Endothelial cell of umbilical vein (primary cell): Measurements from ENCODE around the gene SSR2. TPM values are rescaled to one million over a fixed set of nuclear protein-coding genes. Genes with fewer than 3 reads are reported as not detected.

ENCODE experiments used
- BruUV-seq: library from RNA; stranded (reverse); fragments of 400-500 nt; replicated peaks from 2 replicates; lab custom pipeline; 2021; lab: Mats Ljungman, UMichigan
- CTCF ChIA-PET: fragments of 300-600, 350-600 bp; sonication (Branson Sonifier 250); formaldehyde crosslinking; loops from one replicate; lab custom pipeline; 2021; ENCODE audit warnings: antibody characterized with exemption, inconsistent platforms; lab: Charles Lee
- POLR2A ChIA-PET: fragments of 300-600, 350-600 bp; sonication (Branson Sonifier 250); formaldehyde crosslinking; loops from one replicate; lab custom pipeline; 2021; ENCODE audit warnings: antibody characterized with exemption, inconsistent platforms; lab: Charles Lee
- DNase-seq: peaks from one replicate; pipeline ENCODE4 v3.0.0-alpha.2; 2011; ENCODE audit warnings: low read depth, low spot score
- FAIRE-seq: peaks from 2 replicates; lab custom pipeline; 2011; peaks lifted over from hg19 to GRCh38; lab: Jason Lieb, UNC
- H2AFZ ChIP-seq: 2 replicates; pipeline ENCODE4 v1.6.0; 2012; ENCODE audit warnings: low read depth, low read length, control low read depth, inconsistent platforms
- H3K27ac ChIP-seq: 2 replicates; pipeline ENCODE4 v1.5.1; 2011; ENCODE audit warnings: low read depth, mild to moderate bottlenecking, control low read depth, low read length, moderate library complexity; ENCODE audit not compliant: insufficient read depth
- H3K27me3 ChIP-seq, 2 experiments: 2 replicates each; pipeline versions ENCODE4 v1.6.0 to v1.6.1; 2011; ENCODE audit warnings: low read length in 2 of 2, mixed read lengths in 1 of 2; ENCODE audit not compliant: control insufficient read depth in 2 of 2, insufficient read depth in 2 of 2
- H3K36me3 ChIP-seq, 2 experiments: 2 replicates in 1 of 2; 3 replicates in 1 of 2; pipeline ENCODE4 v1.5.1; 2011; ENCODE audit warnings: low read length in 2 of 2, mild to moderate bottlenecking in 1 of 2, moderate library complexity in 1 of 2; ENCODE audit not compliant: control insufficient read depth in 2 of 2, insufficient read depth in 2 of 2; ENCODE audit errors: extremely low read depth in 1 of 2
- H3K4me1 ChIP-seq: 3 replicates; pipeline ENCODE4 v1.5.1; 2011; ENCODE audit warnings: mild to moderate bottlenecking, low read length; ENCODE audit not compliant: control insufficient read depth, insufficient read depth; ENCODE audit errors: extremely low read depth
- H3K4me2 ChIP-seq: 2 replicates; pipeline ENCODE4 v1.6.1; 2011; ENCODE audit warnings: low read length, control low read depth, mixed read lengths; ENCODE audit not compliant: insufficient read depth
- H3K4me3 ChIP-seq, 3 experiments: fragments of 200-600 bp in 1 of 3; sonication (generic), shearing (Covaris generic) in 1 of 3; replicated peaks in 1 of 3; 2 replicates each; pipeline ENCODE4 v1.5.1; 2011 to 2016; ENCODE audit warnings: control low read depth in 3 of 3, low read length in 3 of 3, mild to moderate bottlenecking in 2 of 3, inconsistent platforms in 1 of 3, low read depth in 1 of 3, moderate library complexity in 1 of 3; ENCODE audit not compliant: insufficient read depth in 1 of 3
- H3K79me2 ChIP-seq: 2 replicates; pipeline ENCODE4 v1.6.0; 2012; ENCODE audit warnings: low read length, inconsistent platforms; ENCODE audit not compliant: control insufficient read depth, insufficient read depth
- H3K9ac ChIP-seq: replicated peaks from 2 replicates; pipeline ENCODE3; 2011; ENCODE audit warnings: low read length, control low read depth; ENCODE audit not compliant: insufficient read depth; ENCODE audit errors: extremely low read depth
- H3K9me1 ChIP-seq: replicated peaks from 3 replicates; pipeline ENCODE4 v1.6.0; 2011; ENCODE audit warnings: mild to moderate bottlenecking, low read length; ENCODE audit not compliant: control insufficient read depth, insufficient read depth; ENCODE audit errors: extremely low read depth
- H3K9me3 ChIP-seq: replicated peaks from 2 replicates; pipeline ENCODE4 v1.5.1; 2012; ENCODE audit warnings: low read length, inconsistent platforms; ENCODE audit not compliant: control insufficient read depth, insufficient read depth
- H4K20me1 ChIP-seq: replicated peaks from 2 replicates; pipeline ENCODE3; 2011; ENCODE audit warnings: mild to moderate bottlenecking, low read length; ENCODE audit not compliant: control insufficient read depth, insufficient read depth; ENCODE audit errors: extremely low read depth
- EZH2 ChIP-seq: IDR thresholded peaks from 2 replicates; pipeline ENCODE4 v1.6.1; 2012; ENCODE audit warnings: borderline replicate concordance, low read depth, mild to moderate bottlenecking, moderate library complexity, low read length, inconsistent platforms; ENCODE audit not compliant: severe bottlenecking
- FOS ChIP-seq: IDR thresholded peaks from 2 replicates; pipeline ENCODE4 v1.6.1; 2011; ENCODE audit warnings: mild to moderate bottlenecking, low read length, moderate library complexity, borderline replicate concordance; ENCODE audit not compliant: insufficient read depth
- GATA2 ChIP-seq: IDR thresholded peaks from 2 replicates; pipeline ENCODE4 v1.7.0; 2011; ENCODE audit warnings: low read depth, mild to moderate bottlenecking, moderate library complexity, mixed read lengths, low read length; ENCODE audit not compliant: insufficient read length, insufficient read depth
- JUN ChIP-seq: IDR thresholded peaks from 2 replicates; pipeline ENCODE4 v1.6.1; 2011; ENCODE audit warnings: borderline replicate concordance, low read depth; ENCODE audit not compliant: insufficient read length, insufficient read depth
- MYC ChIP-seq: IDR thresholded peaks from one replicate; pipeline ENCODE4 v1.6.1; 2011; ENCODE audit warnings: mild to moderate bottlenecking, low read depth, low read length
- POLR2A ChIP-seq: IDR thresholded peaks from 2 replicates; pipeline ENCODE4 v1.6.1; 2012; ENCODE audit warnings: low read depth, mild to moderate bottlenecking, control low read depth, low read length
- POLR2AphosphoS5 ChIP-seq: IDR thresholded peaks from 2 replicates; pipeline ENCODE4 v1.6.1; 2012; ENCODE audit warnings: low read depth, mild to moderate bottlenecking, control low read depth, low read length, moderate library complexity; ENCODE audit not compliant: insufficient read depth
- dilution Hi-C: fragments of 300-500 bp; cut with MboI; formaldehyde crosslinking; loops from one replicate; pipeline ENCODE4 v1.15.0; 2019; ENCODE audit warnings: low sequenced_read_pairs; ENCODE audit not compliant: extremely low pct_ligation_motif_present
- intact Hi-C: fragments of 100-400 bp; cut with micrococcal nuclease; formaldehyde crosslinking; loops from one replicate; pipeline ENCODE4 v1.10.0; 2022
- polyA plus RNA-seq, 4 experiments: library from polyadenylated mRNA; depleted of rRNA in 3 of 4; stranded (reverse) in 3 of 4; unstranded in 1 of 4; fragments of >200 nt; gene quantifications; 2 replicates each; pipeline versions ENCODE4 v1.2.1 to v1.2.3, GENCODE V29; 2011 to 2012; ENCODE audit warnings: missing spikeins in 1 of 4
- total RNA-seq: library from RNA; stranded (reverse); gene quantifications from 2 replicates; pipeline ENCODE4 v1.2.3, GENCODE V29; 2021
- TF ChIP-seq, protein P1 (sequence below), 2 donors: IDR thresholded peaks; 1 replicate in 1 of 2; 2 replicates in 1 of 2; pipeline ENCODE4 v1.5.1; 2011; ENCODE audit warnings: low read length in 2 of 2, mild to moderate bottlenecking in 2 of 2, moderate library complexity in 2 of 2, control low read depth in 1 of 2, inconsistent platforms in 1 of 2, low read depth in 1 of 2; ENCODE audit not compliant: insufficient read depth in 1 of 2; ENCODE audit errors: extremely low read depth in 1 of 2
- TF ChIP-seq, protein P2 (sequence below): IDR thresholded peaks from 2 replicates; pipeline ENCODE4 v1.6.1; 2011; ENCODE audit not compliant: insufficient read depth, insufficient read length

The SSR2 gene
- total and polyA plus RNA-seq, 2 donors (not counting 3 experiments of a cell fraction or from before 2014, with no cell fraction given) = 362 to 1,787 TPM

DNA sequence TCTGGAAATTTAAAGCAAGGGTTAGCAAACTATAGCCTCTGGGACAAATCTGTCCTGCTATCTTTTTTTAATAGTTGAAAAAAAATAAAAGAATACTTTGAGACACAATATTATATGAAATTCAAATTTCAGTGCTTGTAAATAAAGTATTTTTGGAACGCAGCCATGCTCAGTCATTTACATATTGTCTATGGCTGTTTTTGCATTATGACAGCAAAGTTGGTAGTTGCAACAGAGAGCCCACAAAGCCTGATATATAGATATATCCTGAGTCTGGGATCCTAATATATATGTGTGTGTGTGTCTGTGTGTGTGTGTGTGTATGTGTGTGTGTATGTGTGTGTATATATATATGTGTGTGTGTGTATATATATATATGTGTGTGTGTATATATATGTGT is 20.8 kb downstream of the SSR2 start:
- H3K27me3 ChIP-seq = no peaks in the 10 kb centered on the region
- H3K9me3 ChIP-seq = no peaks in the 10 kb centered on the region
- DNase-seq (no peak), FAIRE-seq (no peak)
- no peaks in the 10 kb centered on the region for H4K20me1 ChIP-seq
- H2AFZ ChIP-seq = no peak overlapping the region
- no TSS peak for BruUV-seq
- CTCF ChIA-PET = interaction anchor here (4.4 kb wide), 1 partner anchor 10 kb away, joined by 22 read pairs; no protein-coding TSS in a partner anchor
- intact Hi-C loops (no loop called here), dilution Hi-C loops (no loop called here)
- POLR2A ChIA-PET = no interaction called here
- H3K4me3 ChIP-seq = no peak overlapping the region
- H3K4me1 ChIP-seq = no peaks in the 10 kb centered on the region
- H3K79me2 ChIP-seq = no peaks in the 10 kb centered on the region
- no peak overlapping the region for H3K9ac ChIP-seq
- no peak for TF ChIP-seq JUN
- TF ChIP-seq EZH2 = no peak
- no peak for TF ChIP-seq POLR2AphosphoS5
- H3K27ac ChIP-seq = no peak overlapping the region
- no peak overlapping the region for H3K4me2 ChIP-seq
- H3K9me1 ChIP-seq = no peaks in the 10 kb centered on the region
- H3K36me3 ChIP-seq = no peaks in the 10 kb centered on the region

DNA sequence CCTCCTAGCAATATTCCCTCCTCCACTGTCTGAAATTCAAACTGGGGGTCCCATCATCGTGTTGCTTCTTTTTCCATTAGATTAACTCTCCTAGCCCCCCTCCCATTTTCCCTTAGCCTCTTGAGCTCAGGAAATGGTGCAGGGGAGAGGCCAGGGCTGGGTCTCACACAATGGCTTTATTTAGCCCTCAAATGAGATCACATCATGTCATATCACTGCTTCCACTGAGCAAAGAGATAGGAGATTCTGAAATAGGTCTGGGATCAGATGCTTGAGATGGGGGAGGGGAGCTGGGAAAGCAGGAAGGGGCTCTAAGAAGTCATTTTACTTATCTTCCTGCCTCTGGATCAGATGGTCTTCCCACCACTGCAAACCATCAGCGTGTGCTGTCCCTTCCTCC is 24.6 kb downstream of the SSR2 start:
- Histone ChIP-seq H3K4me2 (no peak overlapping the region), H3K9ac (no peak overlapping the region), H3K4me1 (no peaks in the 10 kb centered on the region), H3K4me3 (no peak overlapping the region), H3K27ac (no peak overlapping the region), H2AFZ (no peak overlapping the region), H3K79me2 (no peaks in the 10 kb centered on the region), H3K9me1 (no peaks in the 10 kb centered on the region), H3K27me3 (no peaks in the 10 kb centered on the region), H4K20me1 (no peaks in the 10 kb centered on the region), H3K36me3 (no peaks in the 10 kb centered on the region), H3K9me3 (no peaks in the 10 kb centered on the region)
- CTCF ChIA-PET = interaction anchor here (0.7 to 2.5 kb wide), 7 partner anchors 12 to 74 kb away, joined by 3 to 15 read pairs (median 4); no protein-coding TSS in a partner anchor
- TF ChIP-seq FOS (no peak), JUN (no peak), POLR2AphosphoS5 (no peak), POLR2A (no peak), MYC (no peak), GATA2 (no peak), EZH2 (no peak)
- TF ChIP-seq, protein P1, sequence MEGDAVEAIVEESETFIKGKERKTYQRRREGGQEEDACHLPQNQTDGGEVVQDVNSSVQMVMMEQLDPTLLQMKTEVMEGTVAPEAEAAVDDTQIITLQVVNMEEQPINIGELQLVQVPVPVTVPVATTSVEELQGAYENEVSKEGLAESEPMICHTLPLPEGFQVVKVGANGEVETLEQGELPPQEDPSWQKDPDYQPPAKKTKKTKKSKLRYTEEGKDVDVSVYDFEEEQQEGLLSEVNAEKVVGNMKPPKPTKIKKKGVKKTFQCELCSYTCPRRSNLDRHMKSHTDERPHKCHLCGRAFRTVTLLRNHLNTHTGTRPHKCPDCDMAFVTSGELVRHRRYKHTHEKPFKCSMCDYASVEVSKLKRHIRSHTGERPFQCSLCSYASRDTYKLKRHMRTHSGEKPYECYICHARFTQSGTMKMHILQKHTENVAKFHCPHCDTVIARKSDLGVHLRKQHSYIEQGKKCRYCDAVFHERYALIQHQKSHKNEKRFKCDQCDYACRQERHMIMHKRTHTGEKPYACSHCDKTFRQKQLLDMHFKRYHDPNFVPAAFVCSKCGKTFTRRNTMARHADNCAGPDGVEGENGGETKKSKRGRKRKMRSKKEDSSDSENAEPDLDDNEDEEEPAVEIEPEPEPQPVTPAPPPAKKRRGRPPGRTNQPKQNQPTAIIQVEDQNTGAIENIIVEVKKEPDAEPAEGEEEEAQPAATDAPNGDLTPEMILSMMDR (IDR thresholded peaks at IDR 0.05; ENCODE audit: extremely low read depth in 1 of 2, insufficient read depth in 1 of 2, low read depth in 1 of 2, low read length in 2 of 2) = no peak
- TF ChIP-seq, protein P2, sequence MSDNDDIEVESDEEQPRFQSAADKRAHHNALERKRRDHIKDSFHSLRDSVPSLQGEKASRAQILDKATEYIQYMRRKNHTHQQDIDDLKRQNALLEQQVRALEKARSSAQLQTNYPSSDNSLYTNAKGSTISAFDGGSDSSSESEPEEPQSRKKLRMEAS = no peak
- DNase-seq (no peak), FAIRE-seq (no peak)
- intact Hi-C loops = no loop called here
- POLR2A ChIA-PET = interaction anchor here (0.5 to 0.6 kb wide), 2 partner anchors 35 to 61 kb away, joined by 3 to 8 read pairs; no protein-coding TSS in a partner anchor
- dilution Hi-C loops = no loop called here
- no TSS peak for BruUV-seq
